Suprapubic skin (tissue), 4 donors: ENCODE data around the gene HTR1D.

Source experiments
- EP300 ChIP-seq: sonication (generic); formaldehyde crosslinking; IDR thresholded peaks from one replicate; pipeline ENCODE4 v1.6.1; 2017; ENCODE audit warnings: antibody characterized with exemption
- POLR2A ChIP-seq, 2 donors: fragments of 450-650 bp; IDR thresholded peaks; one replicate each; pipeline ENCODE4 v1.6.1; 2017; ENCODE audit warnings: antibody characterized with exemption in 2 of 2, mild to moderate bottlenecking in 2 of 2, moderate library complexity in 2 of 2
- POLR2AphosphoS5 ChIP-seq, 3 donors: sonication (generic); formaldehyde crosslinking; IDR thresholded peaks; one replicate each; pipeline ENCODE4 v1.6.1; 2017; ENCODE audit warnings: antibody characterized with exemption in 3 of 3
- TF ChIP-seq, protein P1 (sequence below), 2 donors: fragments of 200-600 bp in 1 of 2; fragments of 450-650 bp in 1 of 2; sonication (generic) in 1 of 2; IDR thresholded peaks; one replicate each; pipeline ENCODE4 v1.5.1; 2016 to 2019; ENCODE audit warnings: antibody characterized with exemption in 2 of 2, mild to moderate bottlenecking in 1 of 2, moderate library complexity in 1 of 2

DNA sequence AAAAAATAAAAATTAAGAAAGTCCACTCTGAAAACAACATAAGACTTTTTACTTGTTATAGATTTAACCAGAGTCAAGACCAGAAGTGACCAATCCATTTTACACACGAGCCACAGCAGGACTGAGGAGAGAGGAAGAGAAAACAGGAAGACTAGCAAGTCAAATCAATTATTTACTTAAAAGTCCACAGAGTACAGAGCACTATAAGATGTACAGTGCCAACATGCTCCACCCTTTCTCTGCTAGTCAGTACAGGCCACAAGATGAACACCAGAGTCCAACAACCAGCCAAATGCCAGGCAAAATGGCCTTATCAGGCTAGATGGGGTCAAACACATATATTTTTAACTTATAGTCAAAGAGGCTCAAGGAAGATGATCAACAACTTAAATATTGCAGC is 68.2 kb downstream of the HTR1D start:
- TF ChIP-seq, protein P1, sequence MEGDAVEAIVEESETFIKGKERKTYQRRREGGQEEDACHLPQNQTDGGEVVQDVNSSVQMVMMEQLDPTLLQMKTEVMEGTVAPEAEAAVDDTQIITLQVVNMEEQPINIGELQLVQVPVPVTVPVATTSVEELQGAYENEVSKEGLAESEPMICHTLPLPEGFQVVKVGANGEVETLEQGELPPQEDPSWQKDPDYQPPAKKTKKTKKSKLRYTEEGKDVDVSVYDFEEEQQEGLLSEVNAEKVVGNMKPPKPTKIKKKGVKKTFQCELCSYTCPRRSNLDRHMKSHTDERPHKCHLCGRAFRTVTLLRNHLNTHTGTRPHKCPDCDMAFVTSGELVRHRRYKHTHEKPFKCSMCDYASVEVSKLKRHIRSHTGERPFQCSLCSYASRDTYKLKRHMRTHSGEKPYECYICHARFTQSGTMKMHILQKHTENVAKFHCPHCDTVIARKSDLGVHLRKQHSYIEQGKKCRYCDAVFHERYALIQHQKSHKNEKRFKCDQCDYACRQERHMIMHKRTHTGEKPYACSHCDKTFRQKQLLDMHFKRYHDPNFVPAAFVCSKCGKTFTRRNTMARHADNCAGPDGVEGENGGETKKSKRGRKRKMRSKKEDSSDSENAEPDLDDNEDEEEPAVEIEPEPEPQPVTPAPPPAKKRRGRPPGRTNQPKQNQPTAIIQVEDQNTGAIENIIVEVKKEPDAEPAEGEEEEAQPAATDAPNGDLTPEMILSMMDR (IDR thresholded peaks at IDR 0.05): no peak
- TF ChIP-seq POLR2A (IDR thresholded peaks at IDR 0.05): no peak
- TF ChIP-seq POLR2AphosphoS5 (IDR thresholded peaks at IDR 0.05): no peak
- TF ChIP-seq EP300: no peak
